ENCODE data around the gene CCDC194. TPM values are rescaled to one million over a fixed set of nuclear protein-coding genes. Genes with fewer than 3 reads are reported as not detected.

The CCDC194 gene
- total RNA-seq, 3 donors from 2014 or later = 0.64 to 0.66 TPM; not detected in 1

DNA sequence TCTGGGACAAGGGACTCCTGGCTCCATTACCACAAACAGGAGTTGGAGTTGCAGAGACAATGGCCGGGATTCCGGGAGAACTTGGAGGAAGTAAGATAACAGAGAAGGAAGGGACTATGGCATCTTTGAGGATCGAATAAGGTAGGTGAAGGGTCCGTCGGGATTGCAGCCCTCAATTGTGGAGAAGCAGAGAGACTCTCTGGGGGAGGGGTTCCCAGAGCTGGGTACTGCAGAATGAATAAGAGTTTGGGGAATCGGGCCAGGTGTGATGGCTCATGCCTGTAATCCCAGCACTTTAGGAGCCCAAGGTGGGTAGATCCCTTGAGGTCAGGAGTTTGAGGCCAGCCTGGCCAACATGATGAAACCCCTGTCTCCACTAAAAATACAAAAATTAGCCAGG lies 7.6 kb upstream of the CCDC194 start:
- H3K27ac ChIP-seq = no peak overlapping the region
- TF ChIP-seq POLR2A (IDR thresholded peaks at IDR 0.05) = no peak
- no peak for TF ChIP-seq POLR2AphosphoS5 (IDR thresholded peaks at IDR 0.05)
- TF ChIP-seq, protein P1, sequence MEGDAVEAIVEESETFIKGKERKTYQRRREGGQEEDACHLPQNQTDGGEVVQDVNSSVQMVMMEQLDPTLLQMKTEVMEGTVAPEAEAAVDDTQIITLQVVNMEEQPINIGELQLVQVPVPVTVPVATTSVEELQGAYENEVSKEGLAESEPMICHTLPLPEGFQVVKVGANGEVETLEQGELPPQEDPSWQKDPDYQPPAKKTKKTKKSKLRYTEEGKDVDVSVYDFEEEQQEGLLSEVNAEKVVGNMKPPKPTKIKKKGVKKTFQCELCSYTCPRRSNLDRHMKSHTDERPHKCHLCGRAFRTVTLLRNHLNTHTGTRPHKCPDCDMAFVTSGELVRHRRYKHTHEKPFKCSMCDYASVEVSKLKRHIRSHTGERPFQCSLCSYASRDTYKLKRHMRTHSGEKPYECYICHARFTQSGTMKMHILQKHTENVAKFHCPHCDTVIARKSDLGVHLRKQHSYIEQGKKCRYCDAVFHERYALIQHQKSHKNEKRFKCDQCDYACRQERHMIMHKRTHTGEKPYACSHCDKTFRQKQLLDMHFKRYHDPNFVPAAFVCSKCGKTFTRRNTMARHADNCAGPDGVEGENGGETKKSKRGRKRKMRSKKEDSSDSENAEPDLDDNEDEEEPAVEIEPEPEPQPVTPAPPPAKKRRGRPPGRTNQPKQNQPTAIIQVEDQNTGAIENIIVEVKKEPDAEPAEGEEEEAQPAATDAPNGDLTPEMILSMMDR (IDR thresholded peaks at IDR 0.05) = no peak

DNA sequence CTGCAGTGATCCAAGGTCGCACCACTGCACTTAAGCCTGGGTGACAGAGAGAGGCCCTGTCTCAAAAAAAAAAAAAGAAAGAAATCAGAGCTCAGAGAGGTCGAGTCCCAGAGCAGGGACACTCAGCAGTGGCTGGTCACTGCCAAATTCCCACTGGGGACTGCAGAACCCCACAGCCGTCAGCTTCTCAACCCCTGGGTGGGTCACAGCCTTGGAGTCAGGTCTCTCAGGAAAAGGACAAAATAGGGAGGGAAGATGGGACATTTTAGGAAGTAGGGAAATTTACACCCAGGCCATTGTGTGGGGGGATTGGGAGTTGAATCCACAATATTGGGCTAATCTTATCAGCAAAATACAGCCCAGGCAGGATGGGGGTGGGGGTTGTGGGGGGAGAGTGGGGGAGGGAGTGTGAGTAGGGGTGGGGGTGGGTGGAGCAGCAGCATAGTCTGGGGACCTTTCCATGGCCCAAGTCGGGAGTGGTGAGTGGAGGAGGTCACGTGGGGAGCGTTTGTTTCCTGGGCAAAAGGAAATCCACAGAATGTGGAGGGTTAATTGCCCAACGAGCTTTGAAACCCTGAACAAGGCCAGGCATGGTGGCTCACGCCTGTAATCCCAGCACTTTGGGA lies 5.0 kb upstream of the CCDC194 start:
- DNase-seq (ENCODE audit: low spot score in 2 of 2) = no peak
- no peak overlapping the region for H3K4me3 ChIP-seq
- H3K9me3 ChIP-seq = no peaks in the 10 kb centered on the region
- H3K36me3 ChIP-seq = no peaks in the 10 kb centered on the region
- H3K27me3 ChIP-seq = no peaks in the 10 kb centered on the region
- H3K27ac ChIP-seq = no peak overlapping the region
- H3K4me1 ChIP-seq = no peaks in the 10 kb centered on the region
- intact Hi-C loops (cut with DNase I; ENCODE audit: low total_unique reads) = no loop called here
- no peak for TF ChIP-seq POLR2A (IDR thresholded peaks at IDR 0.05)
- TF ChIP-seq POLR2AphosphoS5 (IDR thresholded peaks at IDR 0.05) = no peak
- TF ChIP-seq, protein P1 (IDR thresholded peaks at IDR 0.05) = no peak

More for the DNA sequence above, 7.6 kb upstream of the CCDC194 start:
- intact Hi-C loops (cut with DNase I; ENCODE audit: low total_unique reads) = no loop called here
- Histone ChIP-seq H3K36me3 (no peaks in the 10 kb centered on the region), H3K4me1 (peaks cover 0 to 9% of the 10 kb centered on the region in 2 donors), H3K9me3 (no peaks in the 10 kb centered on the region), H3K4me3 (no peak overlapping the region), H3K27me3 (no peaks in the 10 kb centered on the region)
- no peak for DNase-seq (ENCODE audit: low spot score in 2 of 2)

DNA sequence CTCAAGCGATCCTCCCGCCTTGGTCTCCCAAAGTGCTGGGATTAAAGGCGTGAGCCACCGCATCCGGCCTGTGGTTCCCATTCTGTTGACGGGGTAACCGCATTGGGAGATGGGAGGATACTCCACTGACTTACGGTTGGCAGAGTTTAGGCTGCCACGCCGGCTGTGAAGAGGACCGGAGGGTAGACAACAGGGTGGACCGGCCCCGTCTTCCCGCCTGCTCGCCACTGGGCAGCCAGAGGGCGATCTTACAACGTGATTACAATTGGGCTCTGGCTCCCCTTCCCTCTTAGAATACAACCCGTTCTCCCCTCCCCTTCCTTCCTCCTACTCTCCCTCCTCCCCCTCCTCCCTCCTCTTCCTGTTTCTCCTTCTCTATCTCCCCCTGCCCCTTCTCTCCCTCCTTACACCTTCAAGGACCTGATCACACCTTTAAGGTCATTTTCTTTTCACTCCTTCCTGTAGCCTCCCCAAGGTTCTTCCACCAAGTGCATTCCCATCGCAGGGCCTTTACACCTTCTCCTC lies 957 bp upstream of the CCDC194 start:
- Histone ChIP-seq H3K27ac (no peak overlapping the region), H3K9me3 (no peaks in the 10 kb centered on the region), H3K4me3 (no peak overlapping the region), H3K27me3 (peaks cover 0 to 2% of the 10 kb centered on the region in 2 donors), H3K4me1 (peaks cover 0 to 2% of the 10 kb centered on the region in 2 donors), H3K36me3 (no peaks in the 10 kb centered on the region)
- intact Hi-C loops (cut with DNase I; ENCODE audit: low total_unique reads) = no loop called here
- TF ChIP-seq POLR2A (IDR thresholded peaks at IDR 0.05) = no peak
- TF ChIP-seq, protein P1 (IDR thresholded peaks at IDR 0.05) = peak in 2 of 3 donors; percentile 38 to 55
- DNase-seq (ENCODE audit: low spot score in 2 of 2) = no peak

DNA sequence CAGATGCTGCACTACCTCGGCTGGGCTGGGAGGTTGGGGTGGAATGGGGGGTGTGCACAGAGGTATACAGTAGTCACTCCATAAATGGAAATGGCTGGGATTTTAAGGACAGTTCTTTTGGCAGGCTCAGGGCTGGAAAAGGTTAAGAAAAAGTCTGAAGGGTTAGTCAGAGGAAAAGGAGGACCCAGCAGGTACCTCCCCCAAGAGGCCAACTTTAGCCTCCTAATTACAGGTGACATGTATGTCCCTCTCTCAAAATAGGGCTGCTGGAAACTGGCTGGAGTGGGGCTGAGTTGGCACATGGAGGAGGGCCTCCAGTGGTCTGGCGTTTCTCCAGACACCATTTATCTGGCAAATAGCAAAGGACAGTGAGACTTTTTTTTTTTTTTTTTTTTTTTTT lies 994 bp downstream of the CCDC194 start:
- intact Hi-C loops (cut with DNase I; ENCODE audit: low total_unique reads) = no loop called here
- DNase-seq (ENCODE audit: low spot score in 2 of 2) = no peak
- H3K27ac ChIP-seq = no peak overlapping the region

More for the DNA sequence above, 994 bp downstream of the CCDC194 start:
- TF ChIP-seq, protein P1 (IDR thresholded peaks at IDR 0.05) = no peak
- TF ChIP-seq POLR2AphosphoS5 (IDR thresholded peaks at IDR 0.05) = no peak
- no peak for TF ChIP-seq POLR2A (IDR thresholded peaks at IDR 0.05)
- peaks cover 0 to 2% of the 10 kb centered on the region in 2 donors for H3K4me1 ChIP-seq
- no peak overlapping the region for H3K4me3 ChIP-seq
- H3K9me3 ChIP-seq = no peaks in the 10 kb centered on the region
- no peaks in the 10 kb centered on the region for H3K36me3 ChIP-seq
- H3K27me3 ChIP-seq = peaks cover 0 to 2% of the 10 kb centered on the region in 2 donors
